Hepatocyte (in vitro differentiated cells): ENCODE results near the gene ARHGAP30. TPM values are rescaled to one million over a fixed set of nuclear protein-coding genes. Genes with fewer than 3 reads are reported as not detected.

ENCODE experiments used
- DNase-seq: peaks from one replicate; pipeline ENCODE4 v3.0.0-alpha.2; 2016; ENCODE audit warnings: low spot score
- H2AFZ ChIP-seq: fragments of 200-600 bp; sonication (generic); 2 replicates; pipeline ENCODE4 v1.6.0; 2016; ENCODE audit warnings: antibody characterized with exemption, mild to moderate bottlenecking
- H3K27ac ChIP-seq: fragments of 200-600 bp; sonication (generic); 2 replicates; pipeline ENCODE4 v1.5.1; 2016; ENCODE audit warnings: mild to moderate bottlenecking
- H3K27me3 ChIP-seq: fragments of 200-600 bp; sonication (generic); 2 replicates; pipeline ENCODE4 v1.6.1; 2016
- H3K36me3 ChIP-seq: fragments of 200-600 bp; sonication (generic); replicated peaks from 2 replicates; pipeline ENCODE4 v1.5.1; 2016; ENCODE audit warnings: low read depth; ENCODE audit not compliant: insufficient read depth
- H3K4me1 ChIP-seq: fragments of 200-600 bp; sonication (generic); 2 replicates; pipeline ENCODE4 v1.5.1; 2016; ENCODE audit warnings: mild to moderate bottlenecking, moderate library complexity; ENCODE audit not compliant: insufficient read depth
- H3K4me2 ChIP-seq: fragments of 200-600 bp; sonication (generic); 2 replicates; pipeline ENCODE4 v1.6.0; 2016
- H3K4me3 ChIP-seq: fragments of 200-600 bp; sonication (generic); 2 replicates; pipeline ENCODE4 v1.5.1; 2016; ENCODE audit warnings: mild to moderate bottlenecking
- H3K79me2 ChIP-seq: fragments of 200-600 bp; sonication (generic); 2 replicates; pipeline ENCODE4 v1.6.0; 2017; ENCODE audit warnings: mild to moderate bottlenecking
- H3K9me2 ChIP-seq: fragments of 200-600 bp; sonication (generic); replicated peaks from 2 replicates; pipeline ENCODE4 v1.6.0; 2017; ENCODE audit warnings: mild to moderate bottlenecking; ENCODE audit not compliant: insufficient read depth
- H3K9me3 ChIP-seq: fragments of 200-600 bp; sonication (generic); 2 replicates; pipeline ENCODE4 v1.5.1; 2016; ENCODE audit warnings: low read depth, mild to moderate bottlenecking
- H4K20me1 ChIP-seq: fragments of 200-600 bp; sonication (generic); 2 replicates; pipeline ENCODE4 v1.6.0; 2016; ENCODE audit warnings: mild to moderate bottlenecking; ENCODE audit not compliant: insufficient read depth, poor library complexity, severe bottlenecking
- CTCF ChIP-seq: fragments of 200-600 bp; sonication (generic); IDR thresholded peaks from 2 replicates; pipeline ENCODE4 v1.5.1; 2016; ENCODE audit warnings: antibody characterized with exemption, mild to moderate bottlenecking; ENCODE audit not compliant: poor library complexity
- EZH2 ChIP-seq: fragments of 200-600 bp; sonication (generic); IDR thresholded peaks from 2 replicates; pipeline ENCODE4 v1.6.1; 2016; ENCODE audit warnings: antibody characterized with exemption, mild to moderate bottlenecking, borderline replicate concordance
- EZH2phosphoT487 ChIP-seq: fragments of 200-600 bp; sonication (generic); IDR thresholded peaks from one replicate; pipeline ENCODE4 v1.6.1; 2018; ENCODE audit warnings: antibody characterized with exemption, mild to moderate bottlenecking, low read depth, moderate library complexity; ENCODE audit not compliant: unreplicated experiment, severe bottlenecking
- WGBS: methylation state at CpG from one replicate; pipeline ENCODE4 v1.1.6; 2016; ENCODE audit warnings: low lambda C conversion rate; ENCODE audit errors: missing lambda C conversion rate; 5-methylcytosine and 5-hydroxymethylcytosine counted together
- polyA plus RNA-seq: library from polyadenylated mRNA; unstranded; fragments of >200 nt; fragmentation: Nextera tagmentation; extraction: Ambion mirVana; gene quantifications from 2 replicates; pipeline ENCODE4 v1.2.1, GENCODE V29; 2016
- total RNA-seq: library from RNA; depleted of rRNA; stranded (reverse); fragments of >200 nt; gene quantifications from 2 replicates; pipeline ENCODE4 v1.2.3, GENCODE V29; 2014

Gene ARHGAP30
- total and polyA plus RNA-seq, 2 experiments from 2014 or later = 0.80 to 1.7 TPM

- TF ChIP-seq CTCF (no peak), EZH2 (no peak), EZH2phosphoT487 (no peak)
- peak within 1 kb of the TSS; percentile 15 for H2AFZ ChIP-seq
- H3K27me3 ChIP-seq = no peaks in the 10 kb centered on the region
- peak within 1 kb of the TSS; percentile 88 for H3K4me2 ChIP-seq
- H3K79me2 ChIP-seq = peaks cover 25% of the 10 kb centered on the region
- no peaks in the 10 kb centered on the region for H3K9me2 ChIP-seq
- peak within 1 kb of the TSS; percentile 95 for H3K27ac ChIP-seq
- H3K4me1 ChIP-seq = peaks cover 10% of the 10 kb centered on the region
- no peaks in the 10 kb centered on the region for H3K36me3 ChIP-seq
- H3K9me3 ChIP-seq = peaks cover 7% of the 10 kb centered on the region
- H3K4me3 ChIP-seq = peak within 1 kb of the TSS; percentile 49
- DNase-seq = peak; percentile 98
- H4K20me1 ChIP-seq = no peaks in the 10 kb centered on the region
- WGBS = under 1% methylated on average over 29 of the region's 29 CpGs
Measured at GRCh38 chr1:161045736-161046604, 23.7 kb downstream of the ARHGAP30 start, which contains the start of gene USF1. USF1 (minus strand) TSS chr1:161045977; CDS start chr1:161043275, 2,702 bp downstream.

DNA sequence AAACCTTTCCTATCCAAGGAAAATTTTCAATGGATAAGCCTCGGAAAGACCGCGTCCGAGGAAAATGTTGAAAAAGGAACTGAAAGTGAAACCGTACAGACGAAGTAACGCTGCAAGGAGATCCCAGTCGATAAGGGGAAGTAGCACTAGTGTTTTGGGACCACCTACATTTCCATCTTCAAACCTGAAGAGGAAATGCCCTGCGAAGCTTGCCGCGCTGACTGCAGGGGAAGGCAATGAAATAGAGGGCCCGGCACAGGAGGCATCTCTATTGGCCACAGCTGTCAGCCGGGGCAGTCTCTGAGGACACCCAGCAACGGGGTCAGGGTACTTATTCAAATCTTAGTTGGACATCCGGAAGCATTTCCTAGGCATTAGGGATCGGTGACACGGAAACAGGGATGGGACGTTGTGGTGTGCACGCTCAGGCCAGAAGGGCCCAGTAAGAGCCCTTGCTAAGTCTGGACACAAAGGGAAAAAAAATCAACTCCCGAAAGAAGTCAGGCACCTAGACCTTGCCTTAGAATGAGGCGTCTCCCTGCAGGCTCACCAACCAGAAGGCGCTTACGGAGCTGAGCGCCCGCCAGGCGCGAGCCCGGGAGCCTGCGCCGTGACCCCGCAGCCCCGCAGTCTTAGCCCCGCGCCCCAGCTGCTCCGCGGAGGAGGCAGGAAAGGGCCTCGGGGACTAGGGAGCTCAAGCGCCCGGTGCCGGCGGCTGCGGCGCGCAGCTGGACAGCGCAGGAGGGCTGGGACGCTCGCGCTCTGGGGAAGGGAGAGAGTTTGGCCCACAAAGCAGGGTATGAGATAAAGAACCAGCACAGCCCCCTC, 24.6 kb downstream of the ARHGAP30 start:
- Histone ChIP-seq H3K36me3 (no peaks in the 10 kb centered on the region), H3K27ac (peak overlapping the region; percentile 95), H3K9me3 (peaks cover 7% of the 10 kb centered on the region), H4K20me1 (no peaks in the 10 kb centered on the region), H2AFZ (peak overlapping the region; percentile 10), H3K4me1 (peaks cover 10% of the 10 kb centered on the region), H3K4me3 (peak overlapping the region; percentile 49), H3K4me2 (peak overlapping the region; percentile 88), H3K9me2 (no peaks in the 10 kb centered on the region), H3K79me2 (peaks cover 25% of the 10 kb centered on the region), H3K27me3 (no peaks in the 10 kb centered on the region)
- peak; percentile 72 for DNase-seq
- 2% methylated on average over 47 of the region's 48 CpGs for WGBS
- no peak for TF ChIP-seq CTCF
- TF ChIP-seq EZH2 = no peak
- TF ChIP-seq EZH2phosphoT487 = no peak

DNA sequence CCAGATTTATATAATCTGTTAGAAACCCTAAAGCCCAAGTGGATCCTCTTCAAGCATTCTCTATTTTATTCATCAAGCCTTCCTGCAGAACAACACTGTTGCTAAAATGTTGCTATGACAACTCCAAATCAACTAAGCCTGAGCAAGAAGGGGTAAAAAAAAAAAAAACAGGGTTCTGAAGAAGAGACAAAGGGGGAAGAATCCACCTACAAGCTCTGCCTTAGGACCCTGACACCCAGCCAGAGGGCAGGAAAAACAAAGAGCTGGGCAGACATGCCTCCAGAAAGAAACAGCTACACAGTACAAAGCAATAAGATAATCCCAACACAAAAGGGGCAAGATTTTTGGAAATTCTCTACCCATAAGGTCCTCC, 25.2 kb downstream of the ARHGAP30 start:
- Histone ChIP-seq H3K4me3 (peak overlapping the region; percentile 49), H3K9me3 (peaks cover 7% of the 10 kb centered on the region), H4K20me1 (no peaks in the 10 kb centered on the region), H2AFZ (peak overlapping the region; percentile 10), H3K4me1 (peaks cover 10% of the 10 kb centered on the region), H3K27ac (peak overlapping the region; percentile 95), H3K79me2 (peaks cover 25% of the 10 kb centered on the region), H3K36me3 (no peaks in the 10 kb centered on the region), H3K27me3 (no peaks in the 10 kb centered on the region), H3K4me2 (peak overlapping the region; percentile 88), H3K9me2 (no peaks in the 10 kb centered on the region)
- no peak for DNase-seq
- no peak for TF ChIP-seq CTCF
- no peak for TF ChIP-seq EZH2phosphoT487
- no peak for TF ChIP-seq EZH2
